Gastrocnemius medialis (tissue), 4 donors: ENCODE results near the gene CPVL.

Experiments
- POLR2A ChIP-seq, 2 donors: fragments of 450-650 bp; IDR thresholded peaks; one replicate each; pipeline ENCODE4 v1.6.1; 2017; ENCODE audit warnings: antibody characterized with exemption in 2 of 2, mild to moderate bottlenecking in 2 of 2, moderate library complexity in 2 of 2
- TF ChIP-seq, protein P1 (sequence below), 5 experiments: fragments of 450-650 bp in 3 of 5; fragments of 200-600 bp in 2 of 5; sonication (generic) in 2 of 5; IDR thresholded peaks in 4 of 5; conservative IDR thresholded peaks in 1 of 5; 1 replicate in 4 of 5; 2 replicates in 1 of 5; pipeline ENCODE4 v1.5.1; 2016 to 2019; ENCODE audit warnings: antibody characterized with exemption in 5 of 5, mild to moderate bottlenecking in 3 of 5, moderate library complexity in 3 of 5

DNA sequence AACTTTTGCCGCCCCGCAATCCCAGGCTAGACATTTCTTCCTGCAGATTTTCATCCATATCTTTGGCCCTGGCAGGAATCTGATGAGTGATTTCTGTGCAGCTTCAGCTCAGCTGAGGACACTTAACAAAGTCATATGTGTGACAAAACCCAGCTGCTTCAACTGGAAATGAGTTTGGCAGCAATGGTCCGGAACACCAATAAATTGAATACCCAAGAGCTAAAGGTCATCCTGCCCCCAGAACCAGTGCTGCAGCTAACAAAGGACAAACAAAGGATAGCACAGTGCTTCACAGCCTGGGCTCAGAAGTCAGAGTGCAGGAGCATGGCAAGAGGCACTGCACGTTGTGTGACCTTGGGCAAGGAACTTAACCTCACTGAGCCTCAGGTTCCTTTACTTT lies 148.2 kb downstream of the CPVL start:
- TF ChIP-seq, protein P1, sequence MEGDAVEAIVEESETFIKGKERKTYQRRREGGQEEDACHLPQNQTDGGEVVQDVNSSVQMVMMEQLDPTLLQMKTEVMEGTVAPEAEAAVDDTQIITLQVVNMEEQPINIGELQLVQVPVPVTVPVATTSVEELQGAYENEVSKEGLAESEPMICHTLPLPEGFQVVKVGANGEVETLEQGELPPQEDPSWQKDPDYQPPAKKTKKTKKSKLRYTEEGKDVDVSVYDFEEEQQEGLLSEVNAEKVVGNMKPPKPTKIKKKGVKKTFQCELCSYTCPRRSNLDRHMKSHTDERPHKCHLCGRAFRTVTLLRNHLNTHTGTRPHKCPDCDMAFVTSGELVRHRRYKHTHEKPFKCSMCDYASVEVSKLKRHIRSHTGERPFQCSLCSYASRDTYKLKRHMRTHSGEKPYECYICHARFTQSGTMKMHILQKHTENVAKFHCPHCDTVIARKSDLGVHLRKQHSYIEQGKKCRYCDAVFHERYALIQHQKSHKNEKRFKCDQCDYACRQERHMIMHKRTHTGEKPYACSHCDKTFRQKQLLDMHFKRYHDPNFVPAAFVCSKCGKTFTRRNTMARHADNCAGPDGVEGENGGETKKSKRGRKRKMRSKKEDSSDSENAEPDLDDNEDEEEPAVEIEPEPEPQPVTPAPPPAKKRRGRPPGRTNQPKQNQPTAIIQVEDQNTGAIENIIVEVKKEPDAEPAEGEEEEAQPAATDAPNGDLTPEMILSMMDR (IDR thresholded peaks at IDR 0.05 in 4 of 5, conservative IDR thresholded peaks at IDR 0.05 in 1 of 5), result no peak
- no peak for TF ChIP-seq POLR2A (IDR thresholded peaks at IDR 0.05)
